AG04449 (cell line): ENCODE results near the gene SPTBN5.

Source experiments
- CTCF ChIA-PET: fragments of 350-600 bp; formaldehyde crosslinking; extraction: SDS; loops from one replicate; lab custom pipeline; 2021; ENCODE audit warnings: antibody characterized with exemption; lab: Yijun Ruan, JAX
- POLR2A ChIA-PET: fragments of 400-600, 350-600 bp; formaldehyde crosslinking; extraction: SDS; loops from one replicate; lab custom pipeline; 2020; ENCODE audit warnings: antibody characterized with exemption, inconsistent platforms; lab: Yijun Ruan, JAX
- DNase-seq: peaks from one replicate; pipeline ENCODE4 v3.0.0-alpha.2; 2010; ENCODE audit warnings: low read depth, low spot score
- H3K4me3 ChIP-seq: 2 replicates; pipeline ENCODE4 v1.5.1; 2011; ENCODE audit warnings: low read depth, mild to moderate bottlenecking, control low read depth, low read length
- TF ChIP-seq, protein P1 (sequence below): IDR thresholded peaks from one replicate; pipeline ENCODE4 v1.5.1; 2011; ENCODE audit warnings: mild to moderate bottlenecking, moderate library complexity, low read length, control low read depth, inconsistent platforms; ENCODE audit not compliant: insufficient read depth; ENCODE audit errors: missing control alignments

Gene SPTBN5

GRCh38 chr15:41893422-41894250 is at the start of gene SPTBN5:
Gene SPTBN5, minus strand, starts transcription at chr15:41894053. Its CDS starts 556 bp downstream, at chr15:41893497.
- peak within 1 kb of the TSS; percentile 8; the same call in 1 of the 2 replicates for H3K4me3 ChIP-seq
- POLR2A ChIA-PET, result no interaction called here
- CTCF ChIA-PET, result interaction anchor here (1.2 to 4.9 kb wide), 6 partner anchors 9 to 120 kb away, joined by 3 to 35 read pairs (median 6); no protein-coding TSS in a partner anchor
- no peak for DNase-seq
- TF ChIP-seq, protein P1, sequence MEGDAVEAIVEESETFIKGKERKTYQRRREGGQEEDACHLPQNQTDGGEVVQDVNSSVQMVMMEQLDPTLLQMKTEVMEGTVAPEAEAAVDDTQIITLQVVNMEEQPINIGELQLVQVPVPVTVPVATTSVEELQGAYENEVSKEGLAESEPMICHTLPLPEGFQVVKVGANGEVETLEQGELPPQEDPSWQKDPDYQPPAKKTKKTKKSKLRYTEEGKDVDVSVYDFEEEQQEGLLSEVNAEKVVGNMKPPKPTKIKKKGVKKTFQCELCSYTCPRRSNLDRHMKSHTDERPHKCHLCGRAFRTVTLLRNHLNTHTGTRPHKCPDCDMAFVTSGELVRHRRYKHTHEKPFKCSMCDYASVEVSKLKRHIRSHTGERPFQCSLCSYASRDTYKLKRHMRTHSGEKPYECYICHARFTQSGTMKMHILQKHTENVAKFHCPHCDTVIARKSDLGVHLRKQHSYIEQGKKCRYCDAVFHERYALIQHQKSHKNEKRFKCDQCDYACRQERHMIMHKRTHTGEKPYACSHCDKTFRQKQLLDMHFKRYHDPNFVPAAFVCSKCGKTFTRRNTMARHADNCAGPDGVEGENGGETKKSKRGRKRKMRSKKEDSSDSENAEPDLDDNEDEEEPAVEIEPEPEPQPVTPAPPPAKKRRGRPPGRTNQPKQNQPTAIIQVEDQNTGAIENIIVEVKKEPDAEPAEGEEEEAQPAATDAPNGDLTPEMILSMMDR, result no peak

DNA sequence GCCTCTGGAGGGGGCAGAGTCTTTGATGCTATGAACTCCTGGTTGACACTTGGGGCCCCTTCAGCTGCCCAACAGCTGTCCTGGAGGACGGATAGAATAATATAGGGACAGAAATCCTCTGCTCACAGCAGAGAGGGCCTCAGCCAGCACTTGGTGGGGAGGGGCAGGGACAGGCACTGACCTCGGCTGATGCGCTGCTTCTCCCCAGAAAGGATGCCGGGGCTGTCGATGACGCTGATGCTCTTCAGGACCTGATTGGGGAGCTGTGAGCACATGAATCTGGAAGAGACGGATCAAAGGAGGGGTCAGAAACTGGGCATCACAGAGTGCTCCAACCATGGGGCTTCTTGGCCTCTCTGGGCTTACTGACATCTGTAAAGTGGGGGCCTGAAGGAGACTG is 49.0 kb upstream of the SPTBN5 start:
- ChIA-PET POLR2A (interaction anchor here (0.6 kb wide), 1 partner anchor 443 kb away, joined by 3 read pairs; no protein-coding TSS in a partner anchor), CTCF (interaction anchor here (0.8 to 1.8 kb wide), 5 partner anchors 9 to 108 kb away, joined by 3 to 7 read pairs (median 5); no protein-coding TSS in a partner anchor)
- DNase-seq, result no peak
- no peak overlapping the region for H3K4me3 ChIP-seq
- TF ChIP-seq, protein P1, result no peak

GRCh38 chr15:41941644-41942415 is 48.0 kb upstream of the SPTBN5 start:
- ChIA-PET POLR2A (interaction anchor here (1.5 kb wide), 1 partner anchor 31 kb away, joined by 5 read pairs; the partner anchor contains the start of gene EHD4), CTCF (interaction anchor here (1.3 to 1.8 kb wide), 3 partner anchors 12 to 48 kb away, joined by 4 to 7 read pairs (median 5); no protein-coding TSS in a partner anchor)
- TF ChIP-seq, protein P1, result no peak
- no peak for DNase-seq
- H3K4me3 ChIP-seq, result no peak overlapping the region

DNA sequence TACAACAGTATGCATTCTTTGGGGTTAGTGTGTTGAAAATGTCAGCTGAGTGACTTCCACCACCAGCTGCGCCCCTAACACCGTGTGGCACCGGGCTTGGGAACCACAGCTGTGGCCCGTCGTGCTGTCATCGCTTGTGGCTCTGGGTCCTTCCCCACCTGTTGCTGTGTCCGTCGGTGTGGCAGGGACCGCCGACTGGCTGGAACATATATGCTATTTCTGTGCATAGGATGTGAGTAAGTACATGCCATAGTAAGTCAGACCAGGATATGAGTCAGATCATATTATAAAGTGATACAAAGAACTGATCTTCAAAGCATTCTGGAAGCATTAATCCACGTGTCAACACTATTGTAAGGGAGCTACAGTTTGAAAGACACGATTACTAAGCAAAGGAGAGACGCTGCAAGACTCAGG is 46.6 kb upstream of the SPTBN5 start:
- no peak for DNase-seq
- ChIA-PET POLR2A (interaction anchor here (1.0 to 1.5 kb wide), 3 partner anchors 10 to 32 kb away, joined by 4 to 6 read pairs (median 5); partner anchors contain the start of gene EHD4), CTCF (interaction anchor here (1.1 kb wide), 1 partner anchor 9 kb away, joined by 3 read pairs; no protein-coding TSS in a partner anchor)
- no peak overlapping the region for H3K4me3 ChIP-seq
- TF ChIP-seq, protein P1, result no peak

DNA sequence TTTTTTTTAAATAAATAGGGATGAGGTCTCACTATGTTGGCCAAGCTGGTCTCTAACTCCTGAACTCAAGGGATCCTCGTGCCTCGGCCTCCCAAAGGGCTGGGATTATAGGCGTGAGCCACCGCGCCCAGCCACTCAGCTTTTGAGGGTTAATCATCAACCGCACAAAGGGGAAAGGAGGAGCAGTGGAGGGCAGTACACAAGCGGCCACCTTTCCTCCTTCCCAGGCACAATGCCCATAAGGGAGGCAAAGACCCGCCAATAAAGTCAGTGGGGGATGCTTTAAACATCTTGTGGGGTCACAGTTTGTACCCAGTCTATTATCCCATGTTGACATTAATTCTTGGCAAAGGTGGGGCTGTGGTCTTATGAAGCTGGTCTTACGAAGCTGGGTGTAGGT is 46.1 kb upstream of the SPTBN5 start:
- POLR2A ChIA-PET, result interaction anchor here (1.0 to 1.5 kb wide), 3 partner anchors 10 to 32 kb away, joined by 4 to 6 read pairs (median 5); partner anchors contain the start of gene EHD4
- TF ChIP-seq, protein P1, result no peak
- no peak for DNase-seq
- CTCF ChIA-PET, result interaction anchor here (1.1 kb wide), 1 partner anchor 9 kb away, joined by 3 read pairs; no protein-coding TSS in a partner anchor
- no peak overlapping the region for H3K4me3 ChIP-seq
